Transverse colon (tissue), 3 donors: ENCODE results near the gene NCCRP1.

Experiments used
- POLR2A ChIP-seq: fragments of 450-650 bp; IDR thresholded peaks from one replicate; pipeline ENCODE4 v1.6.1; 2016; ENCODE audit warnings: antibody characterized with exemption, mild to moderate bottlenecking, moderate library complexity
- TF ChIP-seq, protein P1 (sequence below), 5 experiments: fragments of 200-600 bp in 3 of 5; fragments of 450-650 bp in 2 of 5; sonication (generic) in 3 of 5; IDR thresholded peaks; 1 replicate in 2 of 5; 2 replicates in 3 of 5; pipeline ENCODE4 v1.5.1; 2016 to 2017; ENCODE audit warnings: antibody characterized with exemption in 5 of 5, inconsistent platforms in 3 of 5, mild to moderate bottlenecking in 2 of 5, moderate library complexity in 1 of 5

DNA sequence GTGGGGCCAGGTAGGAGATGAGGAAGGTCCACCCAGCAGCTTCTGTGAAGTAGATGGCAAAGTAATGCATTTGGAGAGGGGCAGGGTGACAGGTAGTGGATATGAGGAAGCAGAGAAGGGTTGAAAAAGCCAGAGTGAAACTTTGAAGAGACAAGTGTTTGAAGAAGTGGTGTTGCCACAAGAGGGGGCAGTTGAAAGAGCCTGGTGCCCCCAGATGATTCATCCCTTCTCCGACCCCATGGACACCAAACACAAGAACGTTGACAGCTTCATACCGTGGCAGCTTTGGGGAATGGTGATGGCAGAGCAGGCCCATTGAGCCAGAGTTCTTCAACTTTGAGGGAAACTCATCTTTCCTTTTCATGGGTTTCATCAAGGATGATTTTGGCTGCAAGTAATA lies 28.1 kb downstream of the NCCRP1 start:
- TF ChIP-seq, protein P1, sequence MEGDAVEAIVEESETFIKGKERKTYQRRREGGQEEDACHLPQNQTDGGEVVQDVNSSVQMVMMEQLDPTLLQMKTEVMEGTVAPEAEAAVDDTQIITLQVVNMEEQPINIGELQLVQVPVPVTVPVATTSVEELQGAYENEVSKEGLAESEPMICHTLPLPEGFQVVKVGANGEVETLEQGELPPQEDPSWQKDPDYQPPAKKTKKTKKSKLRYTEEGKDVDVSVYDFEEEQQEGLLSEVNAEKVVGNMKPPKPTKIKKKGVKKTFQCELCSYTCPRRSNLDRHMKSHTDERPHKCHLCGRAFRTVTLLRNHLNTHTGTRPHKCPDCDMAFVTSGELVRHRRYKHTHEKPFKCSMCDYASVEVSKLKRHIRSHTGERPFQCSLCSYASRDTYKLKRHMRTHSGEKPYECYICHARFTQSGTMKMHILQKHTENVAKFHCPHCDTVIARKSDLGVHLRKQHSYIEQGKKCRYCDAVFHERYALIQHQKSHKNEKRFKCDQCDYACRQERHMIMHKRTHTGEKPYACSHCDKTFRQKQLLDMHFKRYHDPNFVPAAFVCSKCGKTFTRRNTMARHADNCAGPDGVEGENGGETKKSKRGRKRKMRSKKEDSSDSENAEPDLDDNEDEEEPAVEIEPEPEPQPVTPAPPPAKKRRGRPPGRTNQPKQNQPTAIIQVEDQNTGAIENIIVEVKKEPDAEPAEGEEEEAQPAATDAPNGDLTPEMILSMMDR (IDR thresholded peaks at IDR 0.05): no peak
- TF ChIP-seq POLR2A: no peak
